Osteoblast (primary cell): ENCODE measurements around the gene RCCD1. TPM values are rescaled to one million over a fixed set of nuclear protein-coding genes. Genes with fewer than 3 reads are reported as not detected.
A peak's percentile ranks its signal among the peaks of the same experiment; 100 is the strongest.

Experiments
- DNase-seq: peaks from one replicate; pipeline ENCODE4 v3.0.0; 2011; ENCODE audit warnings: low spot score, mixed read lengths; ENCODE audit not compliant: insufficient read length; ENCODE audit errors: missing footprints
- H2AFZ ChIP-seq: 2 replicates; pipeline ENCODE4 v1.6.0; 2011; ENCODE audit warnings: mild to moderate bottlenecking, low read length
- H3K27ac ChIP-seq: 2 replicates; pipeline ENCODE4 v1.5.1; 2011; ENCODE audit warnings: mild to moderate bottlenecking, low read depth, low read length, moderate library complexity
- H3K27me3 ChIP-seq: 2 replicates; pipeline ENCODE4 v1.6.0; 2012; ENCODE audit warnings: mild to moderate bottlenecking, control low read depth, inconsistent platforms, low read length, moderate library complexity; ENCODE audit not compliant: insufficient read depth
- H3K36me3 ChIP-seq: 2 replicates; pipeline ENCODE4 v1.5.1; 2011; ENCODE audit warnings: mild to moderate bottlenecking, low read length, control low read depth, moderate library complexity; ENCODE audit not compliant: insufficient read depth
- H3K4me1 ChIP-seq: 2 replicates; pipeline ENCODE4 v1.5.1; 2011; ENCODE audit warnings: mild to moderate bottlenecking, low read length, control low read depth, moderate library complexity; ENCODE audit not compliant: insufficient read depth
- H3K4me2 ChIP-seq: 2 replicates; pipeline ENCODE4 v1.6.0; 2011; ENCODE audit warnings: mild to moderate bottlenecking, low read length; ENCODE audit not compliant: insufficient read depth
- H3K4me3 ChIP-seq: fragments of 200-600 bp; sonication (generic); 3 replicates; pipeline ENCODE4 v1.5.1; 2012; ENCODE audit warnings: mild to moderate bottlenecking, low read length, inconsistent platforms; ENCODE audit not compliant: insufficient read depth
- H3K79me2 ChIP-seq: 2 replicates; pipeline ENCODE4 v1.6.0; 2012; ENCODE audit warnings: mild to moderate bottlenecking, low read length, control low read depth, inconsistent platforms; ENCODE audit not compliant: insufficient read depth
- H3K9me3 ChIP-seq: 2 replicates; pipeline ENCODE4 v1.5.1; 2011; ENCODE audit warnings: low read depth, low read length, control low read depth
- H4K20me1 ChIP-seq: 2 replicates; pipeline ENCODE4 v1.6.0; 2012; ENCODE audit warnings: mild to moderate bottlenecking, low read length, control low read depth; ENCODE audit not compliant: insufficient read depth
- total RNA-seq: library from RNA; depleted of rRNA; stranded (reverse); fragments of >200 nt; gene quantifications from 2 replicates; pipeline ENCODE4 v1.2.3, GENCODE V29; 2012
- TF ChIP-seq, protein P1 (sequence below): IDR thresholded peaks from 2 replicates; pipeline ENCODE4 v1.5.1; 2011; ENCODE audit warnings: mild to moderate bottlenecking, low read depth, low read length, moderate library complexity; ENCODE audit errors: extremely low read depth

Gene RCCD1
- total RNA-seq, 1 donor: 11.2 TPM

- Histone ChIP-seq H3K4me3 (no peak overlapping the region), H3K27ac (no peak overlapping the region), H3K4me1 (peaks cover 23% of the 10 kb centered on the region), H3K4me2 (no peak overlapping the region), H2AFZ (peak overlapping the region; percentile 87), H3K79me2 (peaks cover 98% of the 10 kb centered on the region), H4K20me1 (no peaks in the 10 kb centered on the region), H3K36me3 (peaks cover 4% of the 10 kb centered on the region), H3K27me3 (no peaks in the 10 kb centered on the region), H3K9me3 (no peaks in the 10 kb centered on the region)
- DNase-seq: no peak
- TF ChIP-seq, protein P1, sequence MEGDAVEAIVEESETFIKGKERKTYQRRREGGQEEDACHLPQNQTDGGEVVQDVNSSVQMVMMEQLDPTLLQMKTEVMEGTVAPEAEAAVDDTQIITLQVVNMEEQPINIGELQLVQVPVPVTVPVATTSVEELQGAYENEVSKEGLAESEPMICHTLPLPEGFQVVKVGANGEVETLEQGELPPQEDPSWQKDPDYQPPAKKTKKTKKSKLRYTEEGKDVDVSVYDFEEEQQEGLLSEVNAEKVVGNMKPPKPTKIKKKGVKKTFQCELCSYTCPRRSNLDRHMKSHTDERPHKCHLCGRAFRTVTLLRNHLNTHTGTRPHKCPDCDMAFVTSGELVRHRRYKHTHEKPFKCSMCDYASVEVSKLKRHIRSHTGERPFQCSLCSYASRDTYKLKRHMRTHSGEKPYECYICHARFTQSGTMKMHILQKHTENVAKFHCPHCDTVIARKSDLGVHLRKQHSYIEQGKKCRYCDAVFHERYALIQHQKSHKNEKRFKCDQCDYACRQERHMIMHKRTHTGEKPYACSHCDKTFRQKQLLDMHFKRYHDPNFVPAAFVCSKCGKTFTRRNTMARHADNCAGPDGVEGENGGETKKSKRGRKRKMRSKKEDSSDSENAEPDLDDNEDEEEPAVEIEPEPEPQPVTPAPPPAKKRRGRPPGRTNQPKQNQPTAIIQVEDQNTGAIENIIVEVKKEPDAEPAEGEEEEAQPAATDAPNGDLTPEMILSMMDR: no peak
These were observed 34.5 kb downstream of the RCCD1 start for GRCh38 chr15:90989040-90989768.

DNA sequence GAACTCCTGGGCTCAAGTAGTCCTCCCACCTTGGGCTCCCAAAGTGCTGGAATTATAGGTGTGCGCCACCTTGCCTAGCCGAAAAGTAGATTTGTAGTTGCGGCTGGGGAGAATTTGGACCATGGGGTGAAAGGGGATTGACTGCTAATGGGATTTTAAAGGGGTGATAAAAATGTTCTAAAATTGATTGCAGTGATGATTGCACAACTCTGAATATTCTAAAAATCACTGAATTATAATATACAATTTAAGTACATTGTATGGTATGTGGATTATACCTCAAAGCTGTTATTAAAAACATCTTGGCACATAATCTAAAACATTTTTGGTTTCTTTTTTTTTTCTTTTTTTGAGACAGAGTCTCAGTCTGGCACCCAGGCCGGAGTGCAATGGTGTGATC lies 35.8 kb downstream of the RCCD1 start:
- Histone ChIP-seq H2AFZ (no peak overlapping the region), H3K36me3 (no peaks in the 10 kb centered on the region), H3K27me3 (no peaks in the 10 kb centered on the region), H3K4me2 (no peak overlapping the region), H3K9me3 (no peaks in the 10 kb centered on the region), H3K4me1 (peaks cover 28% of the 10 kb centered on the region), H3K4me3 (no peak overlapping the region), H3K27ac (no peak overlapping the region), H4K20me1 (no peaks in the 10 kb centered on the region), H3K79me2 (peaks cover 88% of the 10 kb centered on the region)
- TF ChIP-seq, protein P1: no peak
- no peak for DNase-seq

GRCh38 chr15:90991587-90992285 lies 37.1 kb downstream of the RCCD1 start:
- Histone ChIP-seq H3K79me2 (peaks cover 77% of the 10 kb centered on the region), H3K27me3 (no peaks in the 10 kb centered on the region), H3K9me3 (no peaks in the 10 kb centered on the region), H4K20me1 (no peaks in the 10 kb centered on the region), H3K4me3 (no peak overlapping the region), H2AFZ (peak overlapping the region; percentile 65), H3K36me3 (no peaks in the 10 kb centered on the region), H3K27ac (peak overlapping the region; percentile 45), H3K4me2 (no peak overlapping the region), H3K4me1 (peaks cover 31% of the 10 kb centered on the region)
- TF ChIP-seq, protein P1: no peak
- DNase-seq: no peak

DNA sequence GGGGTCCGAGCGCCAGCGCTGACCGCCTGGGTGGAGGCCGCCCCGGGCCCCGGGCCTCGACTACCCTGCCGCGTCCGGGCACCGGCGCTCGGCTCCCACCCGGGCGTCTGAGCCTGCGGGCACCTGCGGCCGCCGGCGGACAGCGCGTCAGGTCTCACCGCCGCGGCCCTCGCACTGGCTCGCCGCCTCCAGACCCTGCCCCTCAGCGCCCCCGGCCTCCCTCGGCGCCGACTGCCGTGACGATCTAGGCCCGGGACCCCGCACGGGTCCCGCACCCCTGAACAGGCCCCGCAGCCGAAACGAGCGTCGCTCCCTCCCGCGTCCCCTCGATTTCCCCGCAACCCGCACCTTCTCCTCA lies 39.4 kb downstream of the RCCD1 start:
- peaks cover 54% of the 10 kb centered on the region for H3K79me2 ChIP-seq
- no peak for DNase-seq

More for the DNA sequence above, 39.4 kb downstream of the RCCD1 start:
- Histone ChIP-seq H3K36me3 (peaks cover 19% of the 10 kb centered on the region), H4K20me1 (no peaks in the 10 kb centered on the region), H3K27me3 (no peaks in the 10 kb centered on the region), H3K9me3 (no peaks in the 10 kb centered on the region), H2AFZ (peak overlapping the region; percentile 93), H3K4me3 (peak overlapping the region; percentile 87), H3K27ac (peak overlapping the region; percentile 72), H3K4me2 (peak overlapping the region; percentile 87), H3K4me1 (peaks cover 13% of the 10 kb centered on the region)
- TF ChIP-seq, protein P1: no peak
